GM19467 (cell line): ENCODE results near the gene FSD2.

Experiments
- ATAC-seq: cut with Tn5 transposase; IDR thresholded peaks from one replicate; pipeline ENCODE4 v1.9.1; 2021; ENCODE audit warnings: mild to moderate bottlenecking, moderate library complexity; ENCODE audit not compliant: unreplicated experiment

Gene FSD2

GRCh38 chr15:82805994-82806406 is at the start of gene FSD2:
FSD2 (minus strand) TSS chr15:82806069; CDS start chr15:82787390, 18,679 bp downstream.
- ATAC-seq: peak; percentile 49

- no peak for ATAC-seq
These were observed 48.7 kb upstream of the FSD2 start for GRCh38 chr15:82854554-82854953.

GRCh38 chr15:82852941-82853561 is 47.2 kb upstream of the FSD2 start:
- no peak for ATAC-seq

- no peak for ATAC-seq
These were observed 46.2 kb upstream of the FSD2 start for GRCh38 chr15:82851981-82852511.

GRCh38 chr15:82851306-82851850 is 45.5 kb upstream of the FSD2 start:
- no peak for ATAC-seq

- no peak for ATAC-seq
These were observed 44.9 kb upstream of the FSD2 start for GRCh38 chr15:82850731-82851130.

- no peak for ATAC-seq
These were observed 44.0 kb upstream of the FSD2 start for GRCh38 chr15:82849556-82850512.

GRCh38 chr15:82848241-82848993 is 42.5 kb upstream of the FSD2 start:
- no peak for ATAC-seq

GRCh38 chr15:82847703-82848102 is 41.8 kb upstream of the FSD2 start:
- no peak for ATAC-seq

- no peak for ATAC-seq
These were observed 40.8 kb upstream of the FSD2 start for GRCh38 chr15:82846621-82847020.

- no peak for ATAC-seq
These were observed 39.8 kb upstream of the FSD2 start for GRCh38 chr15:82845686-82846085.

GRCh38 chr15:82843566-82843965 is 37.7 kb upstream of the FSD2 start:
- no peak for ATAC-seq

GRCh38 chr15:82840166-82840565 is 34.3 kb upstream of the FSD2 start:
- no peak for ATAC-seq

GRCh38 chr15:82839136-82839535 is 33.3 kb upstream of the FSD2 start:
- no peak for ATAC-seq

GRCh38 chr15:82838096-82838735 is 32.3 kb upstream of the FSD2 start:
- no peak for ATAC-seq

GRCh38 chr15:82835391-82835917 is 29.6 kb upstream of the FSD2 start:
- no peak for ATAC-seq

GRCh38 chr15:82833362-82833682 is 27.5 kb upstream of the FSD2 start:
- ATAC-seq: no peak

- peak; percentile 83 for ATAC-seq
These were observed 26.9 kb upstream of the FSD2 start for GRCh38 chr15:82832601-82833361.

- ATAC-seq: no peak
These were observed 26.2 kb upstream of the FSD2 start for GRCh38 chr15:82831894-82832600.
